ENCODE results near the gene HPF1. TPM values are rescaled to one million over a fixed set of nuclear protein-coding genes. Genes with fewer than 3 reads are reported as not detected.

Gene HPF1
- total RNA-seq, 1 donor from 2014 or later, result 28.4 TPM

- Mint-ChIP-seq H3K36me3 (peaks cover 13% of the 10 kb centered on the region), H3K4me1 (no peaks in the 10 kb centered on the region), H3K27ac (no peak overlapping the region), H3K9me3 (no peaks in the 10 kb centered on the region), H3K27me3 (ENCODE audit: low read depth) (no peaks in the 10 kb centered on the region), H3K4me3 (no peak overlapping the region)
- no peak for DNase-seq (ENCODE audit: low spot score in 2 of 2, unreplicated experiment in 2 of 2)
- no peak for TF ChIP-seq CTCF (IDR thresholded peaks at IDR 0.05; ENCODE audit: unreplicated experiment)
Measured at GRCh38 chr4:169715826-169716225, 41.9 kb downstream of the HPF1 start.

GRCh38 chr4:169707958-169708643, 49.6 kb downstream of the HPF1 start:
- Mint-ChIP-seq H3K4me1 (no peaks in the 10 kb centered on the region), H3K4me3 (no peak overlapping the region), H3K9me3 (no peaks in the 10 kb centered on the region), H3K36me3 (peaks cover 27% of the 10 kb centered on the region), H3K27me3 (ENCODE audit: low read depth) (no peaks in the 10 kb centered on the region), H3K27ac (no peak overlapping the region)
- DNase-seq (ENCODE audit: low spot score in 2 of 2, unreplicated experiment in 2 of 2), result no peak
- TF ChIP-seq CTCF (IDR thresholded peaks at IDR 0.05; ENCODE audit: unreplicated experiment), result no peak

GRCh38 chr4:169698331-169698730, 59.4 kb downstream of the HPF1 start:
- DNase-seq (ENCODE audit: low spot score in 2 of 2, unreplicated experiment in 2 of 2), result no peak
- H3K4me3 Mint-ChIP-seq, result no peak overlapping the region
- H3K9me3 Mint-ChIP-seq, result peaks cover 24% of the 10 kb centered on the region
- no peaks in the 10 kb centered on the region for H3K4me1 Mint-ChIP-seq
- peaks cover 51% of the 10 kb centered on the region for H3K36me3 Mint-ChIP-seq
- H3K27me3 Mint-ChIP-seq (ENCODE audit: low read depth), result no peaks in the 10 kb centered on the region
- no peak overlapping the region for H3K27ac Mint-ChIP-seq
- TF ChIP-seq CTCF (IDR thresholded peaks at IDR 0.05; ENCODE audit: unreplicated experiment), result no peak

- Mint-ChIP-seq H3K27me3 (ENCODE audit: low read depth) (no peaks in the 10 kb centered on the region), H3K4me1 (no peaks in the 10 kb centered on the region), H3K4me3 (no peak overlapping the region), H3K9me3 (peaks cover 3% of the 10 kb centered on the region), H3K27ac (no peak overlapping the region), H3K36me3 (peaks cover 23% of the 10 kb centered on the region)
- TF ChIP-seq CTCF (IDR thresholded peaks at IDR 0.05; ENCODE audit: unreplicated experiment), result no peak
- DNase-seq (ENCODE audit: low spot score in 2 of 2, unreplicated experiment in 2 of 2), result no peak
Measured at GRCh38 chr4:169690787-169691186, 67.0 kb downstream of the HPF1 start.

- Mint-ChIP-seq H3K36me3 (peaks cover 27% of the 10 kb centered on the region), H3K27me3 (ENCODE audit: low read depth) (no peaks in the 10 kb centered on the region), H3K4me1 (no peaks in the 10 kb centered on the region), H3K27ac (no peak overlapping the region), H3K4me3 (no peak overlapping the region), H3K9me3 (peaks cover 3% of the 10 kb centered on the region)
- no peak for TF ChIP-seq CTCF (IDR thresholded peaks at IDR 0.05; ENCODE audit: unreplicated experiment)
- no peak for DNase-seq (ENCODE audit: low spot score in 2 of 2, unreplicated experiment in 2 of 2)
Measured at GRCh38 chr4:169689681-169690080, 68.1 kb downstream of the HPF1 start.

Measured in mesothelial cell of epicardium (in vitro differentiated cells).